Thyroid gland (tissue), 4 donors: ENCODE data around the gene MTG2. TPM values are rescaled to one million over a fixed set of nuclear protein-coding genes. Genes with fewer than 3 reads are reported as not detected.
A peak's percentile ranks its signal among the peaks of the same experiment; 100 is the strongest.

Experiments used
- DNase-seq, 2 donors: peaks; one replicate each; pipeline ENCODE4 v3.0.0-alpha.2; 2019
- H3K27ac ChIP-seq, 3 donors: fragments of 200-600 bp; sonication (generic); 1 replicate in 2 of 3; 2 replicates in 1 of 3; pipeline ENCODE4 v1.5.1; 2016 to 2019; ENCODE audit warnings: mild to moderate bottlenecking in 1 of 3, moderate library complexity in 1 of 3
- H3K27me3 ChIP-seq: fragments of 200-600 bp; sonication (generic); one replicate; pipeline ENCODE4 v1.5.1; 2019
- H3K36me3 ChIP-seq, 2 donors: fragments of 200-600 bp; sonication (generic); one replicate each; pipeline ENCODE4 v1.5.1; 2016 to 2019
- H3K4me1 ChIP-seq, 2 donors: fragments of 200-600 bp; sonication (generic); one replicate each; pipeline ENCODE4 v1.5.1; 2017 to 2019
- H3K4me3 ChIP-seq, 3 donors: fragments of 200-600 bp; sonication (generic); replicated peaks in 1 of 3; 1 replicate in 2 of 3; 2 replicates in 1 of 3; pipeline ENCODE4 v1.5.1; 2016; ENCODE audit warnings: mild to moderate bottlenecking in 1 of 3
- H3K9me3 ChIP-seq: fragments of 200-600 bp; sonication (generic); one replicate; pipeline ENCODE4 v1.5.1; 2017
- POLR2A ChIP-seq, 2 donors: fragments of 450-650 bp; IDR thresholded peaks; one replicate each; pipeline ENCODE4 v1.6.1; 2017; ENCODE audit warnings: antibody characterized with exemption in 2 of 2, mild to moderate bottlenecking in 2 of 2, moderate library complexity in 1 of 2
- WGBS, 2 donors: methylation state at CpG; one replicate each; pipeline ENCODE4 v1.1.5; 2017; 5-methylcytosine and 5-hydroxymethylcytosine counted together
- intact Hi-C: fragments of 100-400 bp; cut with DNase I; formaldehyde crosslinking; loops from one replicate; pipeline ENCODE4 v1.15.1; 2023
- total RNA-seq, 4 donors: library from RNA; depleted of rRNA; stranded (reverse); fragments of >200 nt; gene quantifications; one replicate each; pipeline ENCODE4 v1.2.3, GENCODE V29; 2016
- TF ChIP-seq, protein P1 (sequence below), 6 experiments: fragments of 200-600 bp in 3 of 6; fragments of 450-650 bp in 3 of 6; sonication (generic) in 3 of 6; IDR thresholded peaks; one replicate each; pipeline ENCODE4 v1.5.1; 2016 to 2019; ENCODE audit warnings: antibody characterized with exemption in 6 of 6, mild to moderate bottlenecking in 2 of 6, inconsistent platforms in 1 of 6, moderate library complexity in 1 of 6

MTG2 gene
- total RNA-seq, 4 donors from 2014 or later = 21.6 to 38.2 (median 33.4) TPM

DNA sequence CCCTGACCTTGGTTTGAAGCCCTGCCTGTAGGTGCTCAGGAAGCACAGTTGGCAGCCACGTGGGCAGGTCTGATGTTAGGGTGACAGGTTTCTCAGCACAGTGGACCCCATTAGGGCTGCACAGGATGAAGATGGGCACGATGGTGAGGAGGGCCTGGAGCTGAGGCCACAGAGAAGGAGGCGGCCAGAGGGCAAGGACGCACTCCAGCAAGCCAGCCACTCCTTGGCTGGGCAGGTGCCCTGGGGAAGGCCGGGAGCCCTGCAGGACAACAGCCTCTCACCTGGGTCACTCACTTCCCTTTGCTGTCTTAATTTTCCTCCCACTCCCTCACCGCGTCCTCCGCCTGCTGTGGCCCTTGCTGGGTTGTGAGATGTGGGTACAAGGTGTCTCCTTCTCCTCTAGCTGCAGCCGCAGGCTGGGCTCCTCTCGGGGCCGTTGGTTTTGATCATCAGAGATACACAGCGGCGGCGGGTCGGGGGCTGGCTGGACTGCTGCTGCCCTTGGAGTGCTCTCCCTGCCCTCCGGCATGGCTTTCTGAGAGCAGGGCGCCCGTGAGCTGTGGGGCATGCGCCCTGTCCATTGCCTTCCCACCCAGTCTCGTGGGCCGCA lies 61.2 kb downstream of the MTG2 start:
- WGBS, 2 donors = 81 to 95% methylated on average over 17 to 18 of the region's 21 CpGs
- Histone ChIP-seq H3K4me3 (no peak overlapping the region), H3K36me3 (no peaks in the 10 kb centered on the region), H3K27ac (no peak overlapping the region), H3K4me1 (peaks cover 21% of the 10 kb centered on the region in 2 donors), H3K9me3 (no peaks in the 10 kb centered on the region), H3K27me3 (no peaks in the 10 kb centered on the region)
- intact Hi-C loops = no loop called here
- no peak for DNase-seq
- TF ChIP-seq, protein P1, sequence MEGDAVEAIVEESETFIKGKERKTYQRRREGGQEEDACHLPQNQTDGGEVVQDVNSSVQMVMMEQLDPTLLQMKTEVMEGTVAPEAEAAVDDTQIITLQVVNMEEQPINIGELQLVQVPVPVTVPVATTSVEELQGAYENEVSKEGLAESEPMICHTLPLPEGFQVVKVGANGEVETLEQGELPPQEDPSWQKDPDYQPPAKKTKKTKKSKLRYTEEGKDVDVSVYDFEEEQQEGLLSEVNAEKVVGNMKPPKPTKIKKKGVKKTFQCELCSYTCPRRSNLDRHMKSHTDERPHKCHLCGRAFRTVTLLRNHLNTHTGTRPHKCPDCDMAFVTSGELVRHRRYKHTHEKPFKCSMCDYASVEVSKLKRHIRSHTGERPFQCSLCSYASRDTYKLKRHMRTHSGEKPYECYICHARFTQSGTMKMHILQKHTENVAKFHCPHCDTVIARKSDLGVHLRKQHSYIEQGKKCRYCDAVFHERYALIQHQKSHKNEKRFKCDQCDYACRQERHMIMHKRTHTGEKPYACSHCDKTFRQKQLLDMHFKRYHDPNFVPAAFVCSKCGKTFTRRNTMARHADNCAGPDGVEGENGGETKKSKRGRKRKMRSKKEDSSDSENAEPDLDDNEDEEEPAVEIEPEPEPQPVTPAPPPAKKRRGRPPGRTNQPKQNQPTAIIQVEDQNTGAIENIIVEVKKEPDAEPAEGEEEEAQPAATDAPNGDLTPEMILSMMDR (IDR thresholded peaks at IDR 0.05) = no peak
- TF ChIP-seq POLR2A (IDR thresholded peaks at IDR 0.05) = no peak

DNA sequence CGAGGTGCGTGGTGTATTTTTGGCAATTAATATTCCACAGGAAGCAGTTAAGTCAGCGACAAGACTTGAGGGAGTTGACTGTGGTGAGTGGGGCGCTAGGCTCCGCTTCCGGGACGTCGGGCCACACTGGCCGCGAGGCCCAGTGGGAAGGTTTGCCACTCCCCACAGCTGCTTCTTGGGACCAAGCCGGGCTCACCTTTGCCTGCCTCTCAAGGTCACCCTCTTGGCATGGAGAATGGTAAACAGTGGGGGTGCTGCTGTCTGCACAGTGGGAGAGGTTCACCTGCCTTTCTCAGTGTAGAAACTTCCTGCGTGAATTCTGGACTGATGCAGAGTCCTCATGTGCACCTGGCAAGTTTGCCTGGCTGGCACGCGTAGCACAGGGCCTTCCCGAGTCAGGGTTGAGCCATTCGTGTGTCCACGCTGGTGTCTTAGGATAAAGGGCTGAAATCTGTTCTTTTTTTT lies 61.8 kb downstream of the MTG2 start:
- intact Hi-C loops = no loop called here
- Histone ChIP-seq H3K27ac (no peak overlapping the region), H3K4me3 (no peak overlapping the region), H3K27me3 (no peaks in the 10 kb centered on the region), H3K9me3 (no peaks in the 10 kb centered on the region), H3K36me3 (no peaks in the 10 kb centered on the region), H3K4me1 (peaks cover 14 to 15% of the 10 kb centered on the region in 2 donors)
- no peak for DNase-seq
- TF ChIP-seq, protein P1 (IDR thresholded peaks at IDR 0.05) = no peak
- TF ChIP-seq POLR2A (IDR thresholded peaks at IDR 0.05) = no peak
- WGBS, 2 donors = 80 to 86% methylated on average over 17 of the region's 17 CpGs

DNA sequence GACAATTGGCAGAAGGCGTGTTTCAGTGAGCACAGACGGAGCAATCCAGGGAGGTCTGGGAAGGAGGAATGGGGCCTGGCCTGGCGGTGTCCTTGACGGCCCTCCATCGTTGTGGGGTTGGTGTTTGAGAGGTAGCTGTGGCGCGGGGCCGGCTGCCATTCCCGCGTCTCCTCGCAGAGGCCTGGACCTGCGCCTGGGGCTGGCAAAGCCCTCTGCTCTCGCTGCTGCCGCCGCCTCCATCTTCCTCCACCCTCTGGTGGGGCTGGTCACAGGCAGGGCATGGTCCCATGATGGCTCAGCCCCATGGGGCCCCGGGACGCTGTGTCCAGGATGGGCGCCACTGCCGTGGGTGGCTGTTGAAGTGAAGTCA lies 63.1 kb downstream of the MTG2 start:
- Histone ChIP-seq H3K36me3 (no peaks in the 10 kb centered on the region), H3K4me3 (no peak overlapping the region), H3K4me1 (peaks cover 10 to 11% of the 10 kb centered on the region in 2 donors), H3K9me3 (no peaks in the 10 kb centered on the region), H3K27ac (no peak overlapping the region), H3K27me3 (no peaks in the 10 kb centered on the region)
- intact Hi-C loops = no loop called here
- TF ChIP-seq POLR2A (IDR thresholded peaks at IDR 0.05) = no peak
- TF ChIP-seq, protein P1 (IDR thresholded peaks at IDR 0.05) = no peak
- WGBS, 2 donors = 90 to 91% methylated on average over 15 to 19 of the region's 19 CpGs
- DNase-seq = no peak

DNA sequence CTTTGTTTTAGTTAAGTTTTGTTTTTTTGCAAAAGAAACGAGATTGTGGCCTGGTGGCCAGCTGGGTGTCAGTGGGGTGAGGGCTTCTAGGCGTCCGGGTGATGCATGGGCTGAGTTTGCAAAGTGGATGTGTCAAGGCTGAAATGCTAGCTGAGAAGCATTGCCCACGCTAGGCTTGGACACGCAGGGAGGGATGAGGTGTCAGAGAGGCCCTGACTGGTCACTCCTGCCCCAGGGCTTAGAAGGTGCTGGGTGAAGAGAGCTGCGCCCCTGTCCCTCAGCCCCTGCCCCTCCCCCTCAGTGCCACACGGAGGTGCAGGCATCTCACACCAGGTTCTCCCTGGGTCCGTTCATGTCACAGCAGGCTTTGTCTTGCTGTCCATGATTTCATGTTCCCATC lies 63.6 kb downstream of the MTG2 start:
- Histone ChIP-seq H3K27ac (no peak overlapping the region), H3K4me3 (no peak overlapping the region), H3K9me3 (no peaks in the 10 kb centered on the region), H3K36me3 (no peaks in the 10 kb centered on the region), H3K4me1 (peaks cover 9 to 11% of the 10 kb centered on the region in 2 donors), H3K27me3 (no peaks in the 10 kb centered on the region)
- WGBS, 2 donors = 84 to 86% methylated on average over 6 to 8 of the region's 8 CpGs
- DNase-seq = no peak
- no peak for TF ChIP-seq POLR2A (IDR thresholded peaks at IDR 0.05)
- TF ChIP-seq, protein P1 (IDR thresholded peaks at IDR 0.05) = no peak
- intact Hi-C loops = no loop called here

DNA sequence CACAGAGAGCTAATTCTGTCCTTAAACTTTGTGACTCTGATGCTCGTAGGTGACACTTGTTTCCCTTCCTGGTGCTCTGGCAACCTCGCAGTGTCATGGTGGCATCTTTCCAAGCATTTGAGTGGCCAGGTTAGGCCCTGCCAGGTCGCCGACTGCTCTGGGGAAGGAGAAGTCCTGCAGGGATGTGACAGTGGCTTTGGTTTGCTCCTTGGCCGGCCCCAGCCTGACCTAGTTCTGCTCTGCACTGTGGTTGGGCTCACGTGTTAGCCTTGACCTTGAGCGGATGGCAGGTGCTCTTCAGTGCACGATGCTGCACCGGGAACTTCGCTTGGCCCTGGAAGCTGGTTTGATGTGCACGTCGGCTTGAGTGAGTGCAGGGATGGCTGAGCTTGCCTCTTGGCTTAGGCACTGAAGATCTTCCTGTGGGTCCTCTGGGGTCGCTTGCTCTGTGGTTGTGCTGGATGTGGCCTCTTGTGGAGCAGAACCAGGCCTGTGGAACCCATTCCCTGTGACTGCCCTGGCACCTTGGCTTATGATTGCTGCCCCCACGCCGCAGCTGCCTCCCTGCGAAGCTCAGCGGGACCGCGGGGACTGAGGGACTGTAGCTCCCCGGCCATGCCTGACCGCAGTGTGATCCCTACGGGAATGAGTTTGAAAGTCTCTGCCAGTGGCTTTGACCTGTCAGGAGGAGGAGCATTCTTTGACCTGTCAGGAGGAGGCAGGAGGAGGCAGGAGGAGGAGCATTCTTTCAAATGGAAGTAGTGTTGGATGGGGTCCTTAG lies 64.2 kb downstream of the MTG2 start:
- Histone ChIP-seq H3K4me1 (peaks cover 7 to 11% of the 10 kb centered on the region in 2 donors), H3K27ac (no peak overlapping the region), H3K27me3 (no peaks in the 10 kb centered on the region), H3K36me3 (no peaks in the 10 kb centered on the region), H3K9me3 (no peaks in the 10 kb centered on the region), H3K4me3 (no peak overlapping the region)
- intact Hi-C loops = no loop called here
- WGBS, 2 donors = 58 to 70% methylated on average over 15 to 17 of the region's 22 CpGs
- peak; percentile 69 to 80 for DNase-seq
- TF ChIP-seq, protein P1 (IDR thresholded peaks at IDR 0.05) = no peak
- no peak for TF ChIP-seq POLR2A (IDR thresholded peaks at IDR 0.05)
